Mesenchymal stem cell (in vitro differentiated cells and primary cell): ENCODE data around the gene CDK14.
A peak's percentile ranks its signal among the peaks of the same experiment; 100 is the strongest.

ENCODE experiments used
- DNase-seq: peaks from one replicate; pipeline ENCODE4 v3.0.0-alpha.2; 2013
- H2AFZ ChIP-seq: one replicate; pipeline ENCODE4 v1.6.1; 2013; ENCODE audit warnings: low read depth, mild to moderate bottlenecking, control low read depth, inconsistent platforms, low read length, moderate library complexity
- H2AK5ac ChIP-seq: 2 replicates; pipeline ENCODE4 v1.6.1; 2013; ENCODE audit warnings: low read length, moderate library complexity, mild to moderate bottlenecking, inconsistent platforms; ENCODE audit not compliant: severe bottlenecking
- H2BK120ac ChIP-seq: one replicate; pipeline ENCODE4 v1.6.1; 2013; ENCODE audit warnings: low read depth, mild to moderate bottlenecking, inconsistent platforms, low read length, moderate library complexity
- H2BK12ac ChIP-seq, 2 experiments: one replicate each; pipeline ENCODE4 v1.6.1; 2013; ENCODE audit warnings: inconsistent platforms in 2 of 2, low read length in 2 of 2, mild to moderate bottlenecking in 2 of 2, moderate library complexity in 2 of 2, control low read depth in 1 of 2
- H2BK15ac ChIP-seq: one replicate; pipeline ENCODE4 v1.6.1; 2013; ENCODE audit warnings: mild to moderate bottlenecking, low read depth, inconsistent platforms; ENCODE audit not compliant: poor library complexity, severe bottlenecking
- H2BK5ac ChIP-seq: 2 replicates; pipeline ENCODE4 v1.6.1; 2013; ENCODE audit warnings: low read depth, mild to moderate bottlenecking, low read length, control low read depth, inconsistent platforms; ENCODE audit not compliant: poor library complexity, severe bottlenecking
- H3K14ac ChIP-seq, 2 experiments: one replicate each; pipeline ENCODE4 v1.6.1; 2013; ENCODE audit warnings: inconsistent platforms in 2 of 2, low read length in 2 of 2, control low read depth in 1 of 2, mild to moderate bottlenecking in 1 of 2, moderate library complexity in 1 of 2
- H3K18ac ChIP-seq, 2 experiments: one replicate each; pipeline ENCODE4 v1.6.1; 2013; ENCODE audit warnings: inconsistent platforms in 2 of 2, low read length in 2 of 2, control low read depth in 1 of 2, low read depth in 1 of 2, mild to moderate bottlenecking in 1 of 2
- H3K23ac ChIP-seq, 2 experiments: one replicate each; pipeline ENCODE4 v1.6.1; 2013; ENCODE audit warnings: inconsistent platforms in 2 of 2, low read length in 2 of 2, mild to moderate bottlenecking in 2 of 2, moderate library complexity in 2 of 2, control low read depth in 1 of 2
- H3K27ac ChIP-seq: 2 replicates; pipeline ENCODE4 v1.5.1; 2013; ENCODE audit warnings: mild to moderate bottlenecking, moderate library complexity, low read length, control low read depth, inconsistent platforms; ENCODE audit not compliant: poor library complexity, severe bottlenecking
- H3K27me3 ChIP-seq, 2 experiments: 2 replicates each; pipeline versions ENCODE4 v1.6.1 to v1.7.0; 2013; ENCODE audit warnings: low read length in 2 of 2, mild to moderate bottlenecking in 2 of 2, moderate library complexity in 2 of 2, control low read depth in 1 of 2, inconsistent platforms in 1 of 2; ENCODE audit not compliant: control insufficient read depth in 1 of 2, insufficient read depth in 1 of 2
- H3K36me3 ChIP-seq, 2 experiments: 2 replicates each; pipeline versions ENCODE4 v1.6.1 to v1.7.0; 2013; ENCODE audit warnings: low read length in 2 of 2, control low read depth in 1 of 2, inconsistent platforms in 1 of 2, low read depth in 1 of 2, mild to moderate bottlenecking in 1 of 2; ENCODE audit not compliant: insufficient read depth in 2 of 2, control insufficient read depth in 1 of 2
- H3K4ac ChIP-seq, 2 experiments: one replicate each; pipeline ENCODE4 v1.6.1; 2013; ENCODE audit warnings: inconsistent platforms in 2 of 2, low read length in 2 of 2, mild to moderate bottlenecking in 2 of 2, moderate library complexity in 2 of 2, control low read depth in 1 of 2, low read depth in 1 of 2
- H3K4me1 ChIP-seq: 2 replicates; pipeline ENCODE4 v1.6.1; 2013; ENCODE audit warnings: low read depth, low read length, control low read depth; ENCODE audit not compliant: control insufficient read depth, insufficient read depth
- H3K4me2 ChIP-seq: 2 replicates; pipeline ENCODE4 v1.6.1; 2013; ENCODE audit warnings: low read length, mild to moderate bottlenecking, inconsistent platforms; ENCODE audit not compliant: poor library complexity, severe bottlenecking
- H3K4me3 ChIP-seq, 2 experiments: 2 replicates each; pipeline versions ENCODE4 v1.5.1 to v1.7.0; 2013; ENCODE audit warnings: low read length in 2 of 2, mild to moderate bottlenecking in 2 of 2, control low read depth in 1 of 2, low read depth in 1 of 2; ENCODE audit not compliant: insufficient read depth in 1 of 2
- H3K79me1 ChIP-seq: replicated peaks from 2 replicates; pipeline ENCODE4 v1.6.1; 2013; ENCODE audit warnings: mild to moderate bottlenecking, control low read depth, low read length, inconsistent platforms; ENCODE audit not compliant: poor library complexity, severe bottlenecking
- H3K9ac ChIP-seq: 2 replicates; pipeline ENCODE4 v1.7.0; 2013; ENCODE audit warnings: mild to moderate bottlenecking, low read length, moderate library complexity
- H3K9me3 ChIP-seq: 2 replicates; pipeline ENCODE4 v1.7.0; 2013; ENCODE audit warnings: mild to moderate bottlenecking, low read length; ENCODE audit not compliant: control insufficient read depth
- H4K8ac ChIP-seq: one replicate; pipeline ENCODE4 v1.6.1; 2013; ENCODE audit warnings: inconsistent platforms, mild to moderate bottlenecking, low read length, moderate library complexity
- H4K91ac ChIP-seq: one replicate; pipeline ENCODE4 v1.6.1; 2013; ENCODE audit warnings: mild to moderate bottlenecking, low read length, inconsistent platforms
- WGBS: methylation state at CpG from one replicate; pipeline ENCODE4 v1.1.7; 2013; ENCODE audit warnings: mixed read lengths; 5-methylcytosine and 5-hydroxymethylcytosine counted together

CDK14 gene

DNA sequence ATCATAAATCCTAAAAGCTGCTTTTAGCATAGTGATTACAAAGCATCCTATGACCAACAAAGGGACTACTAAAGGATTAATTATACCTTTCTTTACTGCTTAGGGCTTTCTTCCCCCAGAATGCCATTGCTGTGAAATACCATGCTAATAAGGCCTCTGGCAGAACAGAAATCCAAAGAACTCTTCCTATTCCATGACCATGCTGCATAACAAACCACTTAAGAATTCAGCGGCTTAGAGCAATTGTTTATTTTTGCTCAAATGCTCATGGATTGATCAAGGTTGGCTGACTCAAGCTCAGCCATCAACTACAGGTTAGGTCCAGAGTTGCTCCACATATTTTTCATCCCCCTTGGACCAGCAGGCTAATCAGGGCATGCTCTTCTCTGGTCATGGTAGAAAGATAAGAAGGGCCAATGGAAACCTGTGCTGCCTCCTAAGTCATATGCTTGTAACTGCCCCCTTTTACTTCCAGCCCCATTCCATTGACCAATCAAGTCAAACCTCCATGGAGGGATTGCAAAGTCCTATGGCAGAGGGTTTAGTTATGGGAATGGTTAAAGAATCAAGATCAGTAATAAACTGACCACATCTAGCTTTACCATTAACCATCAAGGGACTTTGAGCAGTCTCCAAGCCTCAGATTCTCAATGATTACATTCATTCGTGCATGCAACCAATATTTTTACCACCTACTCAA, 423.7 kb downstream of the CDK14 start:
- no peak for DNase-seq
- no peak overlapping the region for H4K91ac ChIP-seq
- 96% methylated on average over 2 of the region's 2 CpGs for WGBS

GRCh38 chr7:91020636-91021385, 424.7 kb downstream of the CDK14 start:
- Histone ChIP-seq H4K8ac (no peak overlapping the region), H2BK5ac (no peak overlapping the region), H3K4ac (no peak overlapping the region), H3K27me3 (no peaks in the 10 kb centered on the region), H3K27ac (no peak overlapping the region), H2BK15ac (no peak overlapping the region), H3K36me3 (no peaks in the 10 kb centered on the region), H3K14ac (no peak overlapping the region), H3K9me3 (no peaks in the 10 kb centered on the region), H2AK5ac (no peak overlapping the region), H2AFZ (no peak overlapping the region), H3K4me3 (peak overlapping the region in 1 of 2 experiments; percentile 5), H2BK120ac (no peak overlapping the region), H3K9ac (no peak overlapping the region), H3K18ac (no peak overlapping the region), H2BK12ac (no peak overlapping the region), H3K4me1 (no peaks in the 10 kb centered on the region), H3K23ac (no peak overlapping the region), H4K91ac (no peak overlapping the region), H3K4me2 (no peak overlapping the region), H3K79me1 (no peaks in the 10 kb centered on the region)
- 100% methylated on average over 3 of the region's 3 CpGs for WGBS
- DNase-seq, result no peak

More for the DNA sequence above, 423.7 kb downstream of the CDK14 start:
- Histone ChIP-seq H3K79me1 (no peaks in the 10 kb centered on the region), H3K27ac (no peak overlapping the region), H2BK12ac (no peak overlapping the region), H3K4me1 (no peaks in the 10 kb centered on the region), H3K18ac (no peak overlapping the region), H3K23ac (no peak overlapping the region), H3K4me2 (no peak overlapping the region), H3K14ac (no peak overlapping the region), H3K9me3 (no peaks in the 10 kb centered on the region), H2BK5ac (no peak overlapping the region), H2BK15ac (no peak overlapping the region), H2AFZ (no peak overlapping the region), H3K4ac (no peak overlapping the region), H3K9ac (no peak overlapping the region), H2BK120ac (no peak overlapping the region), H3K36me3 (no peaks in the 10 kb centered on the region), H3K4me3 (no peak overlapping the region), H3K27me3 (no peaks in the 10 kb centered on the region), H4K8ac (no peak overlapping the region), H2AK5ac (no peak overlapping the region)

GRCh38 chr7:91021956-91022355, 425.8 kb downstream of the CDK14 start:
- Histone ChIP-seq H3K4ac (no peak overlapping the region), H3K4me1 (no peaks in the 10 kb centered on the region), H3K4me2 (no peak overlapping the region), H3K9me3 (no peaks in the 10 kb centered on the region), H2BK5ac (no peak overlapping the region), H2BK120ac (no peak overlapping the region), H3K27ac (no peak overlapping the region), H4K91ac (no peak overlapping the region), H3K36me3 (no peaks in the 10 kb centered on the region), H3K27me3 (no peaks in the 10 kb centered on the region), H2AFZ (no peak overlapping the region), H3K4me3 (no peak overlapping the region), H3K79me1 (no peaks in the 10 kb centered on the region), H2BK12ac (no peak overlapping the region), H4K8ac (no peak overlapping the region), H3K9ac (no peak overlapping the region), H3K14ac (no peak overlapping the region), H2AK5ac (no peak overlapping the region), H2BK15ac (no peak overlapping the region), H3K23ac (no peak overlapping the region), H3K18ac (no peak overlapping the region)
- DNase-seq, result no peak
- WGBS, result 80% methylated on average over 1 of the region's 1 CpG

- no peak overlapping the region for H2AFZ ChIP-seq
- H2BK120ac ChIP-seq, result no peak overlapping the region
- H3K4me2 ChIP-seq, result no peak overlapping the region
- no peak overlapping the region for H3K27ac ChIP-seq
- H3K14ac ChIP-seq, result no peak overlapping the region
- no peak for DNase-seq
- H3K4me1 ChIP-seq, result no peaks in the 10 kb centered on the region
- whole genome bisulfite sequencing, result 100% methylated on average over 1 of the region's 2 CpGs
- H3K9ac ChIP-seq, result no peak overlapping the region
- H3K36me3 ChIP-seq, result no peaks in the 10 kb centered on the region
- no peak overlapping the region for H4K8ac ChIP-seq
- no peaks in the 10 kb centered on the region for H3K27me3 ChIP-seq
- H3K4me3 ChIP-seq, result no peak overlapping the region
- no peak overlapping the region for H2BK15ac ChIP-seq
- H4K91ac ChIP-seq, result no peak overlapping the region
- H3K4ac ChIP-seq, result no peak overlapping the region
- H3K23ac ChIP-seq, result no peak overlapping the region
- no peak overlapping the region for H3K18ac ChIP-seq
- no peaks in the 10 kb centered on the region for H3K79me1 ChIP-seq
- H2BK12ac ChIP-seq, result no peak overlapping the region
- H2BK5ac ChIP-seq, result no peak overlapping the region
- no peak overlapping the region for H2AK5ac ChIP-seq
- no peaks in the 10 kb centered on the region for H3K9me3 ChIP-seq
Observed at GRCh38 chr7:91025906-91026390, 429.8 kb downstream of the CDK14 start.
